MM.1S (cell line): Measurements from ENCODE around the gene COL18A1.
A peak's percentile ranks its signal among the peaks of the same experiment; 100 is the strongest.

Experiments used
- CTCF ChIP-seq: fragments of 300-600 bp; sonication (generic); IDR thresholded peaks from 2 replicates; pipeline ENCODE4 v1.5.1; 2016; ENCODE audit warnings: antibody characterized with exemption, low read length, mixed read lengths
- EZH2 ChIP-seq: fragments of 300-600 bp; sonication (generic); optimal IDR thresholded peaks from 2 replicates; pipeline ENCODE3; 2017; ENCODE audit warnings: low read depth, mild to moderate bottlenecking, antibody characterized with exemption, low read length, mixed read lengths

- TF ChIP-seq CTCF (no peak), EZH2 (peak; percentile 89)
These were observed 20.1 kb upstream of the COL18A1 start for GRCh38 chr21:45384656-45385548.
